GM23338 (cell line): ENCODE measurements around the gene ZBED3. TPM values are rescaled to one million over a fixed set of nuclear protein-coding genes. Genes with fewer than 3 reads are reported as not detected.

Experiments used
- ATAC-seq: fragments of 200-7000 bp; cut with Tn5 transposase; 3 replicates; pipeline ENCODE4 v1.9.1; 2020
- DNase-seq: peaks from one replicate; pipeline ENCODE4 v3.0.0-alpha.2; 2015; ENCODE audit warnings: low spot score
- H2AFZ ChIP-seq: fragments of 200-600 bp; sonication (generic); 2 replicates; pipeline ENCODE4 v1.8.0; 2016; ENCODE audit warnings: antibody characterized with exemption, mild to moderate bottlenecking, moderate library complexity
- H3F3A ChIP-seq: fragments of 200-600 bp; sonication (generic); replicated peaks from 2 replicates; pipeline ENCODE4 v1.8.0; 2017; ENCODE audit warnings: antibody characterized with exemption, mixed run types, low read depth
- H3K27ac ChIP-seq: fragments of 200-600 bp; sonication (generic); 2 replicates; pipeline ENCODE4 v1.6.1; 2016; ENCODE audit warnings: low read depth
- H3K27me3 ChIP-seq: fragments of 200-600 bp; sonication (generic); 2 replicates; pipeline ENCODE4 v1.8.0; 2016; ENCODE audit warnings: mild to moderate bottlenecking, mixed run types, moderate library complexity; ENCODE audit not compliant: insufficient read depth
- H3K36me3 ChIP-seq: fragments of 200-600 bp; sonication (generic); 2 replicates; pipeline ENCODE4 v1.8.0; 2016; ENCODE audit warnings: mild to moderate bottlenecking; ENCODE audit not compliant: insufficient read depth
- H3K4me1 ChIP-seq: fragments of 200-600 bp; sonication (generic); 2 replicates; pipeline ENCODE4 v1.8.0; 2016; ENCODE audit warnings: mild to moderate bottlenecking, moderate library complexity; ENCODE audit not compliant: insufficient read depth
- H3K4me2 ChIP-seq: fragments of 200-600 bp; sonication (generic); 2 replicates; pipeline ENCODE4 v1.7.1; 2017; ENCODE audit warnings: mixed run types
- H3K4me3 ChIP-seq: fragments of 200-600 bp; sonication (generic); 2 replicates; pipeline ENCODE4 v1.6.1; 2016; ENCODE audit warnings: mixed run types
- H3K79me2 ChIP-seq: fragments of 200-600 bp; sonication (generic); replicated peaks from 2 replicates; pipeline ENCODE4 v1.8.0; 2017; ENCODE audit warnings: mild to moderate bottlenecking; ENCODE audit not compliant: insufficient read depth
- H3K9me2 ChIP-seq: fragments of 200-600 bp; sonication (generic); 2 replicates; pipeline ENCODE4 v1.8.0; 2017; ENCODE audit not compliant: insufficient read depth
- H4K20me1 ChIP-seq: fragments of 200-600 bp; sonication (generic); replicated peaks from 2 replicates; pipeline ENCODE4 v1.8.0; 2017; ENCODE audit warnings: mild to moderate bottlenecking; ENCODE audit not compliant: insufficient read depth
- H3K27ac Mint-ChIP-seq: 2 replicates; pipeline ENCODE4 v1.8.0; 2020; ENCODE audit warnings: inconsistent platforms, mild to moderate bottlenecking, moderate library complexity, mixed read lengths
- H3K27me3 Mint-ChIP-seq: 3 replicates; pipeline ENCODE4 v1.8.0; 2022; ENCODE audit warnings: low read depth, mild to moderate bottlenecking, moderate library complexity, mixed read lengths, inconsistent platforms; ENCODE audit not compliant: insufficient read depth, poor library complexity
- H3K36me3 Mint-ChIP-seq: 3 replicates; pipeline ENCODE4 v1.8.0; 2021; ENCODE audit warnings: low read depth, mild to moderate bottlenecking, inconsistent platforms, moderate library complexity, mixed read lengths
- H3K4me1 Mint-ChIP-seq: 3 replicates; pipeline ENCODE4 v1.8.0; 2020; ENCODE audit warnings: mild to moderate bottlenecking, inconsistent platforms, mixed read lengths
- H3K4me3 Mint-ChIP-seq: 3 replicates; pipeline ENCODE4 v1.8.0; 2021; ENCODE audit warnings: moderate library complexity, mild to moderate bottlenecking, inconsistent platforms, mixed read lengths
- H3K9me3 Mint-ChIP-seq: 3 replicates; pipeline ENCODE4 v1.8.0; 2020; ENCODE audit warnings: moderate library complexity, mild to moderate bottlenecking, inconsistent platforms, mixed read lengths
- CTCF ChIP-seq, 2 experiments: fragments of 200-600 bp in 1 of 2; sonication (generic) in 1 of 2; conservative IDR thresholded peaks; 2 replicates each; pipeline versions ENCODE4 v1.5.1 to v1.6.1; 2016 to 2017; ENCODE audit warnings: antibody characterized with exemption in 2 of 2, low read depth in 2 of 2, mild to moderate bottlenecking in 2 of 2, moderate library complexity in 1 of 2
- JUNB ChIP-seq: IDR thresholded peaks from one replicate; pipeline ENCODE4 v1.6.1; 2016; ENCODE audit warnings: antibody characterized with exemption; ENCODE audit not compliant: unreplicated experiment
- POLR2AphosphoS5 ChIP-seq: IDR thresholded peaks from 2 replicates; pipeline ENCODE4 v1.6.1; 2016; ENCODE audit warnings: antibody characterized with exemption, low read depth
- STAT1 ChIP-seq: IDR thresholded peaks from one replicate; pipeline ENCODE4 v1.6.1; 2016; ENCODE audit warnings: antibody characterized with exemption; ENCODE audit not compliant: unreplicated experiment
- ZNF331 ChIP-seq: fragments of 250-450 bp; sonication (Bioruptor Pico); IDR thresholded peaks from 2 replicates; pipeline ENCODE4 v1.5.0; 2020; ENCODE audit warnings: low read depth, mild to moderate bottlenecking, moderate library complexity
- polyA plus RNA-seq: library from polyadenylated mRNA; unstranded; fragments of >200 nt; fragmentation: Nextera tagmentation; extraction: Ambion mirVana; gene quantifications from 2 replicates; pipeline ENCODE4 v1.2.1, GENCODE V29; 2016
- total RNA-seq: library from RNA; depleted of rRNA; stranded (reverse); fragments of >200 nt; shearing (Covaris generic); gene quantifications from 2 replicates; pipeline ENCODE4 v1.2.3, GENCODE V29; 2014

Gene ZBED3
- total and polyA plus RNA-seq, 2 experiments from 2014 or later: 4.2 to 9.3 TPM

GRCh38 chr5:77133061-77133758 lies 46.1 kb upstream of the ZBED3 start:
- no peaks in the 10 kb centered on the region for H3K36me3 Mint-ChIP-seq
- H3K4me1 ChIP-seq: no peaks in the 10 kb centered on the region
- H3K4me3 Mint-ChIP-seq: no peak overlapping the region
- H3F3A ChIP-seq: no peaks in the 10 kb centered on the region
- ATAC-seq (no peak), DNase-seq (no peak)
- TF ChIP-seq JUNB (no peak), CTCF (conservative IDR thresholded peaks at IDR 0.05; ENCODE audit: low read depth in 2 of 2) (no peak), STAT1 (no peak), ZNF331 (no peak)
- no peaks in the 10 kb centered on the region for H3K27me3 ChIP-seq
- no peak overlapping the region for H3K4me3 ChIP-seq
- H3K27me3 Mint-ChIP-seq: no peaks in the 10 kb centered on the region
- no peaks in the 10 kb centered on the region for H3K36me3 ChIP-seq
- H4K20me1 ChIP-seq: no peaks in the 10 kb centered on the region; the same call in 1 of the 2 replicates
- no peak overlapping the region for H2AFZ ChIP-seq
- no peaks in the 10 kb centered on the region for H3K79me2 ChIP-seq
- H3K27ac ChIP-seq: no peak overlapping the region
- no peak overlapping the region for H3K4me2 ChIP-seq
- no peak overlapping the region for H3K27ac Mint-ChIP-seq
- no peaks in the 10 kb centered on the region for H3K9me3 Mint-ChIP-seq
- no peaks in the 10 kb centered on the region for H3K9me2 ChIP-seq
- 0 out of 3 replicates have a peak, but pooled peaks cover 4% of the 10 kb centered on the region for H3K4me1 Mint-ChIP-seq

- Histone ChIP-seq H3K27ac (no peak overlapping the region), H4K20me1 (no peaks in the 10 kb centered on the region; the same call in 1 of the 2 replicates), H3K4me1 (no peaks in the 10 kb centered on the region), H2AFZ (no peak overlapping the region), H3K4me2 (no peak overlapping the region), H3K4me3 (no peak overlapping the region), H3K9me2 (no peaks in the 10 kb centered on the region), H3K79me2 (no peaks in the 10 kb centered on the region), H3K36me3 (no peaks in the 10 kb centered on the region), H3F3A (no peaks in the 10 kb centered on the region), H3K27me3 (no peaks in the 10 kb centered on the region)
- Mint-ChIP-seq H3K9me3 (no peaks in the 10 kb centered on the region), H3K27ac (no peak overlapping the region), H3K4me3 (no peak overlapping the region), H3K36me3 (no peaks in the 10 kb centered on the region), H3K27me3 (no peaks in the 10 kb centered on the region), H3K4me1 (no peaks in the 10 kb centered on the region)
- ATAC-seq (no peak), DNase-seq (no peak)
- TF ChIP-seq POLR2AphosphoS5: no peak
These were observed 44.3 kb upstream of the ZBED3 start for GRCh38 chr5:77131361-77131760.

GRCh38 chr5:77129391-77129990 lies 42.4 kb upstream of the ZBED3 start:
- no peak overlapping the region for H3K4me3 ChIP-seq
- DNase-seq (peak; percentile 80), ATAC-seq (peak; percentile 97)
- Mint-ChIP-seq H3K4me1 (no peaks in the 10 kb centered on the region), H3K27me3 (no peaks in the 10 kb centered on the region), H3K4me3 (no peak overlapping the region), H3K9me3 (no peaks in the 10 kb centered on the region), H3K36me3 (no peaks in the 10 kb centered on the region; the same call in 2 of the 3 replicates), H3K27ac (no peak overlapping the region)
- no peaks in the 10 kb centered on the region for H3K79me2 ChIP-seq
- TF ChIP-seq CTCF (conservative IDR thresholded peaks at IDR 0.05; ENCODE audit: low read depth in 2 of 2) (peak; percentile 74 to 75), POLR2AphosphoS5 (no peak)
- H2AFZ ChIP-seq: no peak overlapping the region
- H4K20me1 ChIP-seq: no peaks in the 10 kb centered on the region; the same call in 1 of the 2 replicates
- H3K27me3 ChIP-seq: no peaks in the 10 kb centered on the region
- H3K4me1 ChIP-seq: no peaks in the 10 kb centered on the region
- H3K4me2 ChIP-seq: no peak overlapping the region
- no peaks in the 10 kb centered on the region for H3K36me3 ChIP-seq
- no peak overlapping the region for H3K27ac ChIP-seq
- no peaks in the 10 kb centered on the region for H3F3A ChIP-seq
- H3K9me2 ChIP-seq: no peaks in the 10 kb centered on the region
